HepG2 (cell line): Measurements from ENCODE around the gene TMEM14B. TPM values are rescaled to one million over a fixed set of nuclear protein-coding genes. Genes with fewer than 3 reads are reported as not detected.

Experiments used
- AHR ChIP-seq: IDR thresholded peaks from 2 replicates; pipeline ENCODE4 v1.6.1; 2018; ENCODE audit warnings: missing genetic modification reagents, missing compliant biosample characterization
- ARHGAP35 ChIP-seq: sonication (generic); formaldehyde crosslinking; IDR thresholded peaks from 2 replicates; pipeline ENCODE4 v1.9.0; 2022; ENCODE audit warnings: mild to moderate bottlenecking, inconsistent platforms, moderate library complexity, missing genetic modification reagents, borderline replicate concordance
- ATF7-NPFF ChIP-seq: sonication (generic); formaldehyde crosslinking; IDR thresholded peaks from 2 replicates; pipeline ENCODE4 v1.8.1; 2023; ENCODE audit warnings: mild to moderate bottlenecking, low read depth, missing genetic modification reagents, moderate library complexity
- CHCHD3 ChIP-seq: sonication (generic); formaldehyde crosslinking; IDR thresholded peaks from 2 replicates; pipeline ENCODE4 v1.8.0; 2022; ENCODE audit warnings: mild to moderate bottlenecking, missing genetic modification reagents, moderate library complexity
- MIXL1 ChIP-seq: IDR thresholded peaks from 2 replicates; pipeline ENCODE4 v1.6.1; 2016
- SCMH1 ChIP-seq: sonication (generic); formaldehyde crosslinking; IDR thresholded peaks from 2 replicates; pipeline ENCODE4 v1.9.0; 2021; ENCODE audit warnings: missing genetic modification reagents, mild to moderate bottlenecking, borderline replicate concordance
- SIN3B ChIP-seq: fragments of 150-350 bp; IDR thresholded peaks from 2 replicates; pipeline ENCODE4 v1.6.1; 2014; ENCODE audit warnings: low read length
- SNAI1 ChIP-seq: sonication (generic); formaldehyde crosslinking; IDR thresholded peaks from 2 replicates; pipeline ENCODE4 v1.5.0; 2020; ENCODE audit warnings: mild to moderate bottlenecking, missing genetic modification reagents, borderline replicate concordance
- STAG1 ChIP-seq: sonication (generic); formaldehyde crosslinking; IDR thresholded peaks from 2 replicates; pipeline ENCODE4 v1.4.0; 2020; ENCODE audit warnings: missing genetic modification reagents
- TBX3 ChIP-seq: fragments of 450-650 bp; IDR thresholded peaks from 2 replicates; pipeline ENCODE4 v1.6.1; 2017; ENCODE audit warnings: antibody characterized with exemption, mild to moderate bottlenecking, inconsistent platforms, borderline replicate concordance
- THRA ChIP-seq: sonication (generic); formaldehyde crosslinking; IDR thresholded peaks from 2 replicates; pipeline ENCODE4 v1.4.0; 2020; ENCODE audit warnings: missing genetic modification reagents, borderline replicate concordance
- ZBTB25 ChIP-seq: IDR thresholded peaks from 2 replicates; pipeline ENCODE4 v1.6.1; 2018; ENCODE audit warnings: missing genetic modification reagents
- ZIK1 ChIP-seq: sonication (generic); formaldehyde crosslinking; IDR thresholded peaks from 2 replicates; pipeline ENCODE4 v1.5.0; 2020; ENCODE audit warnings: mild to moderate bottlenecking, low read depth, missing genetic modification reagents, borderline replicate concordance
- ZNF296 ChIP-seq: sonication (generic); formaldehyde crosslinking; conservative IDR thresholded peaks from 2 replicates; pipeline ENCODE4 v1.5.0; 2020; ENCODE audit warnings: mild to moderate bottlenecking, missing genetic modification reagents
- polyA plus RNA-seq, 8 experiments: library from polyadenylated mRNA; depleted of rRNA in 3 of 8; stranded (reverse) in 7 of 8; unstranded in 1 of 8; fragments of >200 nt; fragmentation: Illumina TruSeq in 4 of 8; extraction: Trizol in 4 of 8; gene quantifications; 2 replicates each; pipeline versions ENCODE4 v1.2.1 to v1.2.3, GENCODE V29; 2011 to 2016; ENCODE audit warnings: low read depth in 4 of 8, missing spikeins in 1 of 8, mixed read lengths in 1 of 8; ENCODE audit not compliant: insufficient read depth in 1 of 8
- total RNA-seq, 5 experiments: library from RNA; depleted of rRNA; stranded (reverse); fragments of >200 nt; fragmentation: Illumina TruSeq; extraction: Trizol; gene quantifications; 2 replicates each; pipeline ENCODE4 v1.2.3, GENCODE V29; 2016; ENCODE audit warnings: low read depth in 1 of 5
- TF ChIP-seq, protein P1 (sequence below): fragments of 450-650 bp; IDR thresholded peaks from 2 replicates; pipeline ENCODE4 v1.6.1; 2016
- TF ChIP-seq, protein P2 (sequence below): sonication (generic); formaldehyde crosslinking; IDR thresholded peaks from 2 replicates; pipeline ENCODE4 v1.9.0; 2021; ENCODE audit warnings: mild to moderate bottlenecking, missing genetic modification reagents
- TF ChIP-seq, protein P3 (sequence below): sonication (generic); formaldehyde crosslinking; IDR thresholded peaks from 2 replicates; pipeline ENCODE4 v1.9.0; 2021; ENCODE audit warnings: missing genetic modification reagents, mild to moderate bottlenecking, borderline replicate concordance

TMEM14B gene
- total and polyA plus RNA-seq, 2 of the 13 experiments (the other 11 are each of a cell fraction or from before 2014, with no cell fraction given) = 133 to 200 TPM

DNA sequence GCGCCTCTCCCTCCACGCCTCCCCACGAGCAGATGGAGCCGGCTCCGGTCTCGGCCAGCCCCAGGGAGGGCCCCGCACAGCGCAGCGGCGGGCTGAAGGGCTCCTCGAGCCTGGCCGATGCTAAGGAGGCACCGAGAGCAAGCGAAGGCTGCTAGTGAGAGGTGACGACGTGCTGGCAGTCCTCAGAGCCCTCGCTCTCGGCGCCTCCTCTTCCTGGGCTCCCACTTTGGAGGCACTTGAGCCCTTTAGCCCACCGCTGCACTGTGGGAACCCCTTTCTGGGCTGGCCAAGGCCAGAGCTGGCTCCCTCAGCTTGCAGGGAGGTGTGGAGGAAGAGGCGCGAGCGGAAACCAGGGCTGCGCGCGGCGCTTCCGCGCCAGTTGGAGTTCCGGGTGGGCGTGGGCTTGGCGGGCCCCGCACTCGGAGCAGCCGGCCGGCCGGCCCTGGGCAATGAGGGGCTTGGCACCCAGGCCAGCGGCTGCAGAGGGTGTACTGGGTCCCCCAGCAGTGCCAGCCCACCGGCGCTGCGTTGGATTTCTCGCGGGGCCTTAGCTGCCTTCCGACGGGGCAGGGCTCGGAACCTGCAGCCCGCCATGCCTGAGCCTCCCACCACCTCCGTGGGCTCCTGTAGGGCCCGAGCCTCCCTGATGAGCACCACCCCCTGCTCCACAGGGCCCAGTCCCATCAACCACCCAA, 27.2 kb upstream of the TMEM14B start (continued):
- TF ChIP-seq, protein P1, sequence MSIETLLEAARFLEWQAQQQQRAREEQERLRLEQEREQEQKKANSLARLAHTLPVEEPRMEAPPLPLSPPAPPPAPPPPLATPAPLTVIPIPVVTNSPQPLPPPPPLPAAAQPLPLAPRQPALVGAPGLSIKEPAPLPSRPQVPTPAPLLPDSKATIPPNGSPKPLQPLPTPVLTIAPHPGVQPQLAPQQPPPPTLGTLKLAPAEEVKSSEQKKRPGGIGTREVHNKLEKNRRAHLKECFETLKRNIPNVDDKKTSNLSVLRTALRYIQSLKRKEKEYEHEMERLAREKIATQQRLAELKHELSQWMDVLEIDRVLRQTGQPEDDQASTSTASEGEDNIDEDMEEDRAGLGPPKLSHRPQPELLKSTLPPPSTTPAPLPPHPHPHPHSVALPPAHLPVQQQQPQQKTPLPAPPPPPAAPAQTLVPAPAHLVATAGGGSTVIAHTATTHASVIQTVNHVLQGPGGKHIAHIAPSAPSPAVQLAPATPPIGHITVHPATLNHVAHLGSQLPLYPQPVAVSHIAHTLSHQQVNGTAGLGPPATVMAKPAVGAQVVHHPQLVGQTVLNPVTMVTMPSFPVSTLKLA = no peak
- TF ChIP-seq MIXL1 (no peak), SIN3B (no peak), ARHGAP35 (CRISPR knock-in tag) (peak; percentile 32; the same call in 1 of the 2 replicates), SCMH1 (no peak), TBX3 (no peak), ZBTB25 (CRISPR knock-in tag) (no peak), SNAI1 (CRISPR knock-in tag) (no peak), ATF7-NPFF (0 out of 2 replicates have a peak, but pooled peaks have one; percentile 18), CHCHD3 (no peak), AHR (CRISPR knock-in tag) (peak; percentile 38; the same call in 1 of the 2 replicates), THRA (no peak), STAG1 (no peak), ZIK1 (peak; percentile 65; the same call in 1 of the 2 replicates), ZNF296 (CRISPR knock-in tag) (no peak)
- TF ChIP-seq, protein P2, sequence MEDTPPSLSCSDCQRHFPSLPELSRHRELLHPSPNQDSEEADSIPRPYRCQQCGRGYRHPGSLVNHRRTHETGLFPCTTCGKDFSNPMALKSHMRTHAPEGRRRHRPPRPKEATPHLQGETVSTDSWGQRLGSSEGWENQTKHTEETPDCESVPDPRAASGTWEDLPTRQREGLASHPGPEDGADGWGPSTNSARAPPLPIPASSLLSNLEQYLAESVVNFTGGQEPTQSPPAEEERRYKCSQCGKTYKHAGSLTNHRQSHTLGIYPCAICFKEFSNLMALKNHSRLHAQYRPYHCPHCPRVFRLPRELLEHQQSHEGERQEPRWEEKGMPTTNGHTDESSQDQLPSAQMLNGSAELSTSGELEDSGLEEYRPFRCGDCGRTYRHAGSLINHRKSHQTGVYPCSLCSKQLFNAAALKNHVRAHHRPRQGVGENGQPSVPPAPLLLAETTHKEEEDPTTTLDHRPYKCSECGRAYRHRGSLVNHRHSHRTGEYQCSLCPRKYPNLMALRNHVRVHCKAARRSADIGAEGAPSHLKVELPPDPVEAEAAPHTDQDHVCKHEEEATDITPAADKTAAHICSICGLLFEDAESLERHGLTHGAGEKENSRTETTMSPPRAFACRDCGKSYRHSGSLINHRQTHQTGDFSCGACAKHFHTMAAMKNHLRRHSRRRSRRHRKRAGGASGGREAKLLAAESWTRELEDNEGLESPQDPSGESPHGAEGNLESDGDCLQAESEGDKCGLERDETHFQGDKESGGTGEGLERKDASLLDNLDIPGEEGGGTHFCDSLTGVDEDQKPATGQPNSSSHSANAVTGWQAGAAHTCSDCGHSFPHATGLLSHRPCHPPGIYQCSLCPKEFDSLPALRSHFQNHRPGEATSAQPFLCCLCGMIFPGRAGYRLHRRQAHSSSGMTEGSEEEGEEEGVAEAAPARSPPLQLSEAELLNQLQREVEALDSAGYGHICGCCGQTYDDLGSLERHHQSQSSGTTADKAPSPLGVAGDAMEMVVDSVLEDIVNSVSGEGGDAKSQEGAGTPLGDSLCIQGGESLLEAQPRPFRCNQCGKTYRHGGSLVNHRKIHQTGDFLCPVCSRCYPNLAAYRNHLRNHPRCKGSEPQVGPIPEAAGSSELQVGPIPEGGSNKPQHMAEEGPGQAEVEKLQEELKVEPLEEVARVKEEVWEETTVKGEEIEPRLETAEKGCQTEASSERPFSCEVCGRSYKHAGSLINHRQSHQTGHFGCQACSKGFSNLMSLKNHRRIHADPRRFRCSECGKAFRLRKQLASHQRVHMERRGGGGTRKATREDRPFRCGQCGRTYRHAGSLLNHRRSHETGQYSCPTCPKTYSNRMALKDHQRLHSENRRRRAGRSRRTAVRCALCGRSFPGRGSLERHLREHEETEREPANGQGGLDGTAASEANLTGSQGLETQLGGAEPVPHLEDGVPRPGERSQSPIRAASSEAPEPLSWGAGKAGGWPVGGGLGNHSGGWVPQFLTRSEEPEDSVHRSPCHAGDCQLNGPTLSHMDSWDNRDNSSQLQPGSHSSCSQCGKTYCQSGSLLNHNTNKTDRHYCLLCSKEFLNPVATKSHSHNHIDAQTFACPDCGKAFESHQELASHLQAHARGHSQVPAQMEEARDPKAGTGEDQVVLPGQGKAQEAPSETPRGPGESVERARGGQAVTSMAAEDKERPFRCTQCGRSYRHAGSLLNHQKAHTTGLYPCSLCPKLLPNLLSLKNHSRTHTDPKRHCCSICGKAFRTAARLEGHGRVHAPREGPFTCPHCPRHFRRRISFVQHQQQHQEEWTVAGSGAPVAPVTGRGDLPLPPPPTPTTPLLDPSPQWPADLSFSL (CRISPR knock-in tag) = peak; percentile 59; the same call in 1 of the 2 replicates
- TF ChIP-seq, protein P3, sequence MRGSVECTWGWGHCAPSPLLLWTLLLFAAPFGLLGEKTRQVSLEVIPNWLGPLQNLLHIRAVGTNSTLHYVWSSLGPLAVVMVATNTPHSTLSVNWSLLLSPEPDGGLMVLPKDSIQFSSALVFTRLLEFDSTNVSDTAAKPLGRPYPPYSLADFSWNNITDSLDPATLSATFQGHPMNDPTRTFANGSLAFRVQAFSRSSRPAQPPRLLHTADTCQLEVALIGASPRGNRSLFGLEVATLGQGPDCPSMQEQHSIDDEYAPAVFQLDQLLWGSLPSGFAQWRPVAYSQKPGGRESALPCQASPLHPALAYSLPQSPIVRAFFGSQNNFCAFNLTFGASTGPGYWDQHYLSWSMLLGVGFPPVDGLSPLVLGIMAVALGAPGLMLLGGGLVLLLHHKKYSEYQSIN (CRISPR knock-in tag) = no peak
